Thymus (tissue), 11 donors: ENCODE data around the gene MACC1. TPM values are rescaled to one million over a fixed set of nuclear protein-coding genes. Genes with fewer than 3 reads are reported as not detected.
A peak's percentile ranks its signal among the peaks of the same experiment; 100 is the strongest.

Source experiments
- DNase-seq, 9 donors: peaks; one replicate each; pipeline ENCODE4 v3.0.0-alpha.2; 2013; ENCODE audit warnings: low spot score in 9 of 9, low read depth in 6 of 9, missing footprints in 1 of 9
- H3K27ac ChIP-seq, 2 donors: one replicate each; pipeline ENCODE4 v1.5.1; 2013; ENCODE audit warnings: control low read depth in 1 of 2, low read depth in 1 of 2, low read length in 1 of 2, mild to moderate bottlenecking in 1 of 2, moderate library complexity in 1 of 2
- H3K27me3 ChIP-seq, 2 donors: one replicate each; pipeline ENCODE4 v1.5.1; 2013; ENCODE audit warnings: low read length in 1 of 2; ENCODE audit not compliant: control insufficient read depth in 2 of 2, insufficient read depth in 1 of 2
- H3K36me3 ChIP-seq, 2 donors: one replicate each; pipeline ENCODE4 v1.5.1; 2013; ENCODE audit warnings: low read length in 1 of 2, mild to moderate bottlenecking in 1 of 2, moderate library complexity in 1 of 2; ENCODE audit not compliant: control insufficient read depth in 2 of 2, insufficient read depth in 2 of 2
- H3K4me1 ChIP-seq, 2 donors: one replicate each; pipeline ENCODE4 v1.5.1; 2013; ENCODE audit warnings: low read length in 2 of 2; ENCODE audit not compliant: control insufficient read depth in 2 of 2, insufficient read depth in 2 of 2
- H3K4me3 ChIP-seq, 2 donors: one replicate each; pipeline ENCODE4 v1.5.1; 2013; ENCODE audit warnings: low read length in 2 of 2, control low read depth in 1 of 2, mild to moderate bottlenecking in 1 of 2
- H3K9me3 ChIP-seq, 2 donors: one replicate each; pipeline ENCODE4 v1.5.1; 2013; ENCODE audit warnings: low read length in 1 of 2, mild to moderate bottlenecking in 1 of 2; ENCODE audit not compliant: control insufficient read depth in 2 of 2, insufficient read depth in 1 of 2
- WGBS: extraction: QIAGEN DNeasy Blood & Tissue Kit; methylation state at CpG from one replicate; pipeline ENCODE4 v1.1.7; 2013; 5-methylcytosine and 5-hydroxymethylcytosine counted together
- polyA plus RNA-seq: library from polyadenylated mRNA; stranded (reverse); fragments of 200-250 nt; gene quantifications from one replicate; pipeline ENCODE4 v1.2.3, GENCODE V29; 2013
- total RNA-seq: library from RNA; stranded (reverse); fragments of 120-200 nt; gene quantifications from one replicate; pipeline ENCODE4 v1.2.4, GENCODE V29; 2013
- donor health status: healthy.

The MACC1 gene
- total and polyA plus RNA-seq, 2 donors: 0.84 to 2.2 TPM

GRCh38 chr7:20203316-20203715, 13.9 kb downstream of the MACC1 start:
- DNase-seq: no peak
- Histone ChIP-seq H3K9me3 (no peaks in the 10 kb centered on the region), H3K36me3 (no peaks in the 10 kb centered on the region), H3K4me1 (peaks cover 0 to 6% of the 10 kb centered on the region in 2 donors), H3K27ac (peak overlapping the region in 1 of 2 donors; percentile 18), H3K4me3 (no peak overlapping the region), H3K27me3 (no peaks in the 10 kb centered on the region)
- WGBS: 97% methylated on average over 4 of the region's 4 CpGs

DNA sequence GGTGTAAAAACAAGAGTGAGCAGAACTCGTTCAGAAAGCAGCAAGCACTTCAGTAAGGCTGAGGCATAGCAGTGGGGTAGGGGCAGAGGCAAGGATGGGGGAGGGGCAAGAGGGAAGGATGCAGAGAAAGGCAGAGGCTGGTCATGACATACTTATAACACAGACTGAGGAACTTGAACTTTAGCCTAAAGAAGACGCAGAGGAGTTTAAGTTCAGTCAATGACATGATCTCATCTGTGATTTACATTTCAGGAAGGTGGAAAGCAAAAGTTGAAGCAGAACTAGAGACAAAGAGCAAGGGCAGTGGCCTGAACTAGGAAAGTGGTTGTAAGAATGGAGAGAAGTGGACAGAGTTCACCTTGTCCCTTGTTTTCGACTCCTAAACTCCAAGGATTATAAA, 15.8 kb downstream of the MACC1 start:
- no peak overlapping the region for H3K4me3 ChIP-seq
- H3K27me3 ChIP-seq: no peaks in the 10 kb centered on the region
- peaks cover 0 to 6% of the 10 kb centered on the region in 2 donors for H3K4me1 ChIP-seq
- H3K9me3 ChIP-seq: no peaks in the 10 kb centered on the region
- H3K27ac ChIP-seq: no peak overlapping the region
- DNase-seq: peak in 3 of 9 donors; percentile 15 to 39 (median 28)
- H3K36me3 ChIP-seq: no peaks in the 10 kb centered on the region
- 64% methylated on average over 3 of the region's 3 CpGs for WGBS

- Histone ChIP-seq H3K36me3 (no peaks in the 10 kb centered on the region), H3K9me3 (no peaks in the 10 kb centered on the region), H3K4me3 (no peak overlapping the region), H3K4me1 (peaks cover 0 to 6% of the 10 kb centered on the region in 2 donors), H3K27ac (no peak overlapping the region), H3K27me3 (no peaks in the 10 kb centered on the region)
- DNase-seq: no peak
Measured at GRCh38 chr7:20200971-20201370, 16.2 kb downstream of the MACC1 start.

DNA sequence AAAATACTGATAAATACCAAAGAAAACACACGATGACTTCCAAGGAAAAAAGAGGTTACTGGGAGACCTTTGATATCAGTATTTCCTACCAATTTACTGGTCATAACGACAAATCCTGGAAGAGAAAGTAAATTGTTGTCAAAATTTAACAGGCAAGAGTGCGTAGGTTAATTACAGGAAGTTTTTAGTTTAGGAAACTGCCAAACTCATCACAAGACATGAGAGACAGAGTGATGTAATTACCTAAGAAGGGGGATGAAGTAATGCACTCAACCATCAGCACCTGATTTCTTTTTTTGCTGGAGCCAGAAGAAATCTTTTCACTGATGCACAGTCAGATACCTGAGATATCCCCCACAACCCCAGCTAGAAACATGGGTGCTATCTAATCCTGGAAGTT, 16.8 kb downstream of the MACC1 start:
- Histone ChIP-seq H3K27ac (no peak overlapping the region), H3K36me3 (no peaks in the 10 kb centered on the region), H3K9me3 (no peaks in the 10 kb centered on the region), H3K27me3 (no peaks in the 10 kb centered on the region), H3K4me1 (peaks cover 0 to 6% of the 10 kb centered on the region in 2 donors), H3K4me3 (no peak overlapping the region)
- WGBS: 62% methylated on average over 3 of the region's 3 CpGs
- DNase-seq: no peak

- peak in 1 of 9 donors; percentile 37 for DNase-seq
- Histone ChIP-seq H3K4me1 (peaks cover 0 to 6% of the 10 kb centered on the region in 2 donors), H3K4me3 (no peak overlapping the region), H3K9me3 (no peaks in the 10 kb centered on the region), H3K27ac (no peak overlapping the region), H3K27me3 (no peaks in the 10 kb centered on the region), H3K36me3 (no peaks in the 10 kb centered on the region)
- WGBS: 62% methylated on average over 2 of the region's 2 CpGs
Measured at GRCh38 chr7:20199015-20199737, 18.0 kb downstream of the MACC1 start.

GRCh38 chr7:20198260-20198659, 18.9 kb downstream of the MACC1 start:
- no peak overlapping the region for H3K27ac ChIP-seq
- H3K4me3 ChIP-seq: no peak overlapping the region
- WGBS: 95% methylated on average over 1 of the region's 1 CpG

DNA sequence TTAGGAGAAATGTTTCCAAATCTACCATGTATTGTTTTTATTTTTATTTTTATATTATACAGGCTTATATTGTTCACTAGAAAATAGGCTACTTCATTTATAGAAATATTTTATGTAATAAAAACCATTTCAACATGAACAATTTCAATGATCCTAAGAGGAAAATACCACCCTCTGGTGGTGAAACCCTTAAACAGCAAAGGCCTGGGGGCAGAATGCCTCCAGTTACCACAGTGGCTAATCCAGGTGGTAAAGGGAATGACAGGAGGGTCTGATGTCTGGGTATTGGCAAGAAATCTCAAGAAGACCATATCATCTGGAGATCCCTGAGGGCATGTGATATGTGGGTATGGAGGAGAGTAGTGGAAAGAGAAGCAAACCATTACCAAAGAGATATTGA, 19.3 kb downstream of the MACC1 start:
- H3K9me3 ChIP-seq: no peaks in the 10 kb centered on the region
- peaks cover 0 to 6% of the 10 kb centered on the region in 2 donors for H3K4me1 ChIP-seq
- no peaks in the 10 kb centered on the region for H3K27me3 ChIP-seq
- H3K4me3 ChIP-seq: no peak overlapping the region
- DNase-seq: no peak
- H3K27ac ChIP-seq: no peak overlapping the region
- no peaks in the 10 kb centered on the region for H3K36me3 ChIP-seq

More at GRCh38 chr7:20198260-20198659, 18.9 kb downstream of the MACC1 start:
- peaks cover 0 to 6% of the 10 kb centered on the region in 2 donors for H3K4me1 ChIP-seq
- H3K36me3 ChIP-seq: no peaks in the 10 kb centered on the region
- no peak for DNase-seq
- no peaks in the 10 kb centered on the region for H3K9me3 ChIP-seq
- no peaks in the 10 kb centered on the region for H3K27me3 ChIP-seq

GRCh38 chr7:20197125-20197748, 19.9 kb downstream of the MACC1 start:
- no peak overlapping the region for H3K27ac ChIP-seq
- H3K27me3 ChIP-seq: no peaks in the 10 kb centered on the region
- H3K36me3 ChIP-seq: no peaks in the 10 kb centered on the region
- WGBS: 96% methylated on average over 4 of the region's 4 CpGs
- DNase-seq: no peak
- no peak overlapping the region for H3K4me3 ChIP-seq
- peaks cover 0 to 6% of the 10 kb centered on the region in 2 donors for H3K4me1 ChIP-seq
- H3K9me3 ChIP-seq: no peaks in the 10 kb centered on the region

- DNase-seq: no peak
- no peaks in the 10 kb centered on the region for H3K9me3 ChIP-seq
- whole genome bisulfite sequencing: 95% methylated on average over 4 of the region's 4 CpGs
- no peaks in the 10 kb centered on the region for H3K36me3 ChIP-seq
- H3K27me3 ChIP-seq: no peaks in the 10 kb centered on the region
- H3K27ac ChIP-seq: no peak overlapping the region
- H3K4me3 ChIP-seq: no peak overlapping the region
- peaks cover 0 to 4% of the 10 kb centered on the region in 2 donors for H3K4me1 ChIP-seq
Measured at GRCh38 chr7:20194343-20194995, 22.7 kb downstream of the MACC1 start.
